ENCODE data around the gene UBE3B. TPM values are rescaled to one million over a fixed set of nuclear protein-coding genes. Genes with fewer than 3 reads are reported as not detected.

Gene UBE3B
- polyA plus RNA-seq, 3 donors = 29.7 to 40.1 (median 38.5) TPM

DNA sequence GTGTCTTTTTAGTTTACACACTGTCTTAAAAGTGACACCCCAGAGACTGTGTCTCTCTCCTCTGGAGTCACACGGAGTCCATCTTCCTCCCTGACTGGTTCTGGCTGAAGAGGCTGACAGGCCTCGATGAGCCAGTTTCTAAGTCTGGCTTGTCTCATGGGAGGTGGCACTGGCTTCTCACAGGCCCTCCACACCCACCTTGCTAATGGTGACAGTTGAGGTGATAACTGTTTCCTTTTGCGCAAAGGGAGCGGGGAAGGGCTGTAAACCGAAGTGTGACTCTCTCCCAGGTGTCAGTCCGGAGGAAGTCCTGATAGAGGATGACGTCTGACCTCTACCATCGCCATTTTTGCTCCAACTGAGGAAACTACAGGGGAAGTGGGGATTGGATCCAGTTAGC, 30.6 kb upstream of the UBE3B start:
- no peak for DNase-seq

DNA sequence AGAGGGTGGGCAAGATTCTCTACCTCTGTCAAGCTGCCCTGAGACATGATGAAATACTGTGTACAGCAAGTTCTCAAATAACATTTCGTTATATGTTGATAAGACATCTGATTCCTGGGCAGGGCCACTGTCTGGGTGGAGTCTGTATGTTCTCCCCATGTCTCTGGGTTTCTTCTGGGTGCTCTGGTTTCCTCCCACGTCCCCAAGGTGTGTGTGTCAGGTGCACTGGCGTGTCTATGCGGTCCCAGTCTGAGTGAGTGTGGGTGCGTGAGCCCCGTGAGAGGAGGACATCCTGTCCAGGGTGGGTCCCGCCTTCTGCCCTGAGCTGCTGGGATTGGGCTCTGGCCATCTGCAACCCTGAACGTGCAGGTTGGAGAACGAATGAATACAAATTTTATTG, 30.0 kb upstream of the UBE3B start:
- DNase-seq = no peak

DNA sequence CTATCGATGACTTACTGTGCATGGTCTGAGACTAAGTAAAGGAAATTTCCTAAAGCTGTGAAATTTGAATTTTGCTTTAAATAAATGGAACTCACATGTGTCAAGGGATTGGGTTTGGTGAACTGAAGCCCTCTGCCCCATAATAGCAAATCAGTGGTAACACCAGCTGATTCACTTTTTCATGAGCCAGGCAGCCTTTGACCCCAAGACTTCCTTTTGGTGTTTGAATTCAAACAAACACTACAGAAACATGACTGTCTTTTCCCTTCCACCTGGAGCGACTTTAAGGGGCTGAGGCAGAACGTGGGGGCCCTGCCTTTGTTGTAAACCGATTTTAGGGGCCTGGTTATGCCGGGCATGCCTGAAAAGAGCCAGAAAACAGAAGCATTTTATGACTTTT, 29.2 kb upstream of the UBE3B start:
- DNase-seq = no peak

DNA sequence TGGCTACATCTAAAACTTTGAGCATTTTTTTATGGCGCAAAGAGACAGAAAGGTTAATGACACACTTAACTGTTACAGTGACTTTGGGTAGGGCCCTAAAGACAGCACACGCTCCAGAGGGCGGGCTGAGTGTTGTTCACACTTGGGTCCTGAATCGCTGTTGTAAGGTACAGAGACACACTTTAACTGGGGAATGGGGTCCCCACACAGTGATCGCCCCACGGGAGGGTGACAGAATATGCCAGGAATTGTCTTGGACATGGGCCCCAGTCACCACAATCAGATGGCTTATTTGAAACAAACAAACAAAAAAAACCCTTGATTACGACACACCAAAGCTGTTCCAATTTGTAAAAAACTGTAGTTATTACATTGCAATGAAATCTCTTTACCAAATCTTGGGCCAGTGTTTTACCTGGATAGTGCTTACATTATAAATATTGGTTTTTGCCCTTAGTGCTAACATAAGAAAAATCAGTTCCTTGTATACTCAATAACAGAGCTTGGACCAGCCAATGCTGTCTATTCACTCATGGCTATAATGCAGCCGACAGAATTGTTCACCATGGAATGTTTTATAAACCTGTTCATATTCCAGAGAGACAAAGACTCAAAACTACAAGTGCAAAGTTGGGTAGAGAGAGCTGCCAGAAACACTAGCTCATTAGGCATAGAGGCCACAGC, 28.6 kb upstream of the UBE3B start:
- no peak for DNase-seq

DNA sequence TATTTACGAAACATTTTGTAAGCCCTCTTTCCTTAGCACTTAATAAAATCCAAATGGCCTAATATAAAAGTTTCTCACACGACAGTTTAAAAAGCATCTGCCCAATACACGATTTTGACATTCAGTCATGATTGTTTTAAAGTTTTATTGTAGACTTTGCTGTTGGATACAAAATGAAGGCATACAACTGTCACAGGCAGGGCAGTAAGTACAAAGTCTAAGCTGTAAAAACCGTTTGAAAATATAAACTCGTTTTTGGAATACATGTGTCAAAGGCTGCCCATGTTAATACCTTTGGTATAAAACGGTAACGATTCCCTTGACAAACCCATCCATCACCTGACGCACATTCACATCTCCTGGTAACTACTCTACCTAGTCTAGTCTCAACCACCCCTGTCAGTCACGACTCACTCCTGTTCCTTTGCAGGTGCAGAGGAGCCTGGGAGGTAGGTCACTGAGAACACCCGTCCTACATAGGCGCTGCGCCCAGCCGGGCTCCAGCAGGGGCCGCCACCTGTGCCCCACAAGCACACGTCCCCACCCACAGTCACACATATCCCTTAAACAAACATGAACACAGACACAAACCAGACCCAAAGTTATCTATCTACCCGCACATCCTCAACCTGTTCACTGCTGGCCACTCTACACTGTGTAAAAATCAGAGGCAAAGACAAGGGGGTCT, 27.4 kb upstream of the UBE3B start:
- no peak for DNase-seq

DNA sequence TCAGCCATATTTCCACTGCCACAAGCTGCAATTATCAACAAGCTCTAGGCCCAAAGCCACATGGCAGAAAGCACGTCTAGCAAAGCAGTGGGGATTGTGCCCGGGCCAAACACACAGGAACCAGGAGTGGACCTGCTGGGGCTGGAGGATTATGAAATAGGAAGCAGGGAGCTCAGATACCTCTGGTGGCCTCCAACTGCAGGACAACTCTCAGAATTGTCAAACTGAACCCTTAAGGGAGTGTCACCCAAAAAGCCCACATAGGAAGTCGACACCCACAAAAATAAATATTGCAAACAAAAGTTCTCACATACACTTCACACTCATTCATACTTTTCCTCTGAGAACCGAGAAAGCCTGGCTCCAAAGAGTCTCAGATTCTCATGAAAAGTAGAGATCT, 26.5 kb upstream of the UBE3B start:
- no peak for DNase-seq

DNA sequence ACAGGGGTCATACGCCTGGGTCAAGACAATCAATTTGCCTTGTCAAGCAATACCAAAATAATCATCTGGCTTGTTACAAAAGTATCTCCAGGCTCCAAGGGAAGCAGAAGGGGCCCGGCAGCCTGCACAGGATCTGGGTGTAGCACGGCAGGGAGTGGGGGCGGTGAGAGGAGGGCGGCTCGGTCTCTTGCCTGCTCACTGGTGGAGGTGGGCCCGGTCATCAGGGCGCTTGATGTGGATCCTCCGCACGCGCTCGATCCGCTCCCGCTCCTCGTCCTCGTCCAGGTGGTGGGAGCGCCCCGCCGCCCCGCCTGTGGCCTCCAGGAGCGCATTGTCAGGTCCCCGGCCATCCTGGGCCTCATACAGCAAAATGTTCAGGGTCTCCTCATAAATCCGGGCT, 26.0 kb upstream of the UBE3B start:
- no peak for DNase-seq

DNA sequence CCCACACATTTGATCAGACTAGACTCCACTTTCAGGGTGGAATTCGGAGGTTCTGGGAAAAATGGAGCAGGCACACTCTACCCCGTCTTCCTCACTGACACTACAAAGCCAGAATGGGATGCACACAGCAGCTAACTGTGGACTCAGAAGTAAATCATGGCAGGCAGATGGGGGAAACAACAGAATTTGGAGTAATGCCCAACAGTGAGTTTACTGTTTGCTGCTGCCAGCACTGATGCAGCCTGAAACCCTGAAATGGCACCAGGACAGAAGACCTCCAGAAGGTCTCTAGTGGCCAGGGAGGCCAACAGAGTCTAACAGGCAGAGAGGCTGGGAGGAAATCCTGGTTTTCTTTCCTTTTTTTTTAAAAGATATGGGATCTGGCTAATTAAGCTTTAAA, 24.9 kb upstream of the UBE3B start:
- no peak for DNase-seq

DNA sequence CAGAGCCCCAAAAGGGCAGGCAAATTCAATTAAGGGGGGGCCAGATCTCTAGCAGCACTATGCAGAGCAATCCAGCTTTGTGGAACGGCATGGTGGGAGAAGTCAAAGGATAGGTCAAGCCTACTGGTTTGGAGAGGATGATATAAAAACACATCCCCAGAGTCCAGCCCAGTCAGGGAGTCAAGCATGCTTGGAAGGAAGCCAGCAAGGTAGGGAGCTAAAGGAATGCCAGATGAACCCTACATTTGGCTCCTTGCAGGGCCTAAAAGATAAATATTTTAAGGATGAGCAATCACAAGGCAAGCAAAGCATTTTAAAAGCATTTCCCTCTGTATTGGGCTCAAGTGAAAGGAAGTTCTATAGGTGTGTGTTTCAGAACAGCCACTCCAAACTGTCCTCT, 21.7 kb upstream of the UBE3B start:
- DNase-seq = no peak

DNA sequence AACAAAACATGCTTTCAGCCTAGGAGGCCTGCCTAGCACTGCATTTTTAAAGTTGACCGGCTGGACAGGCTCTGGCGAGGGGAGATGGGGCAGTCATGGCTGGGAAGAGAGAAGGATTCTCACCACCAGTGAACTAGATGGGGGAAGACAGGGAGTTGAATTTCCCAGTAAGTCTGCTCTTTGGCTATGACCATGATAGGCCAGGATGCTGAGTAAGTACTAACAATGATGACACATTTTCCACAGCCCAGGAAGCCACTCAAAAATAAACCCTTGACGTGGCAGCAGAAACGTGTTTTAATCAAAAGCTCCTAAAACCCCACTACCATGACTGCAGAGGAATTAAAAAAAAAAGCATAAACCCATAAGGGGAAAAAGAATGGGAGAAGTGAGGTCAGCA, 19.3 kb upstream of the UBE3B start:
- no peak for DNase-seq

DNA sequence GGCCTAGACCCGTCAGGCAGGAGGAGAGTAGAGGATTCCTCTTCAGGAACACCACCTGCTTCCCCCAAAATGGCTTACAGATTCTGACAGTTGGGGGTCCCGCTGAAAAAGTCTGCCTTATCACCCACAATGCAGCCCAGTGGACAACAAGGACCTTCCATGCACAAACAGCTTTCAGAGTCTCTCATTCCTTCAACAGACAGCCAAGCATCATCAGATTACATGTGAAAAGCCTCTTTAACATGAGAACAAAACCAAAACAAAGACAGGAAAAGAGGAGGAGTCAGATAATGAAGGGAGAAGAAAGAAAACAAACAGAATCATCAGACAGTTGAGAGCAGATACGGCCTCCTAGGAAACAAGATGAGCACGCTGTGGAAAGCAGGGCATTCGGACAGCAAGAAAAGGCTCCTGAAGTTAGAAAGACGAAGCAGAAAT, 18.6 kb upstream of the UBE3B start:
- peak; percentile 52 for DNase-seq

DNA sequence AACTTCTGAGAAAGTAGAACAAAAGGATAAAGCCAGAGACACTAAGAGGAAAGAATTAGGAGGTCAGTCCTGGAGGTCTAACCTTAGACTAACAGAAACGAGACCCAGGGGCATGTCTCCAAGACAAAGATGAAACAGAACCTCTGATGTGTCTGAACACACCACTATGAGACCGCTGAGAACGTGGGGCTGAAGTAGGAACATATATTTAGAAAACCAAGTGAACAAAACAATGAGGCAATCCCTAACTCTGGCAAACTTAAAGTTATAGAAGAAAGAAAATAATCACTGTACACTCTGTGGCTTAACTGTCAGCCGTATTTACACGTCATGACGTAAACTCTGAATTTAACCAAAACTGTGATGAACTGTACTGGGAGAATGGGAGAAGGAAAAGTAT, 18.2 kb upstream of the UBE3B start:
- DNase-seq = no peak

DNA sequence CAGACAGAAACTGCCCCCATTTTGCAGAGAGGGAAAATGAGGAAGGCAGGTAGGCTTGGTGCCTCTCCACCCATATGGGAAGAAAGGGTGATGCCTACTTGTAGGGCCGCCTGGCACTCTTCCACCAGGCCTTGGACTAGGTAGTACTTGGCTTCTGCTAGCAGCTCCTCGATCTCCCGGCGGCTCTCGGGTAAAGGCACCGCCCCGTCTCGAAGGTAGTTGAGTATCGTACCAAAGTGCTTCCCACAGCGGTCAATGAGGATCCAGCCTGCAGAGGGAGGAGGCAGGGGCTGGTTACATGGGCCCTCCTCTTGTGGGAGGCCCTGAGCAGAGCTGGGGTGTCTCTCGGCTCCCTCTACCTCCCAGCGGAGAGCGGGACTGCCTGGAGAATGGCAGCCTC, 16.9 kb upstream of the UBE3B start:
- no peak for DNase-seq

DNA sequence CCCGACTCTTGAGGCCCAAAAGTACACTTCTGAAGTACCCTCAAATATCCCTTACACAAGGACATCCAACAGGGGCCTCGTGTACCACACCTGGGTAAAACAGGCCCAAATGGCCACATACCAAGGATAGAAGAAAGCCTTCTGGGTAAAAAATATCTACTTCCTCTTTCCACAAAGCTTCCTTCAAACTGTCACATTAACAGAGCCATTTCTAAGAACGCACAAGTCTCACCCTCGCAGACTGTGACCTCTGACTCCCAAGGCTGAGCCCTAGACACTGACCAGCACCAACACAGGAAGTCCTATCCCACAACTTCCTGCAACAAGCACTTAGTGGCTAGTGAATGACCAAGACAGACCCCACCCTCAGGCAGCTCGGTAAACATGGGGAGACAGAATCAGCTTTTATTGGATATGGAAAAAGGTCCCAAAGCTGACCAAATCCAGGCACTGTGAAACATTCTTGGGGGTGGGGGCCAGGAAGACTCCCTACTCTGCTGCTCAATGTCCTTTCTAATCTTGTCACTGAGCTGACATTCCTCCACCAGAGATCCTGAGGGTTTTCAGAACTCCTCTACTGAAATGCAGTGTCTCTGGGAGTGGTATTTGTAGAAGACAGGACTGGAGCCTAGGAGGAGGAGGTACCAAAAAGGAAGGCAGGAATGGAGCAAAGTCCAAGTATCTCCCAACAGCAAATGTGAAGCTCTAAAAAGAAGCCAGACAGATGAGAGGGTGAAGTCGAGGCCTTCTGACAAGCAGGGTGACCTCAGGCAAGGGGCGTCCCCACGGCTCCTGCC, 16.2 kb upstream of the UBE3B start:
- no peak for DNase-seq

DNA sequence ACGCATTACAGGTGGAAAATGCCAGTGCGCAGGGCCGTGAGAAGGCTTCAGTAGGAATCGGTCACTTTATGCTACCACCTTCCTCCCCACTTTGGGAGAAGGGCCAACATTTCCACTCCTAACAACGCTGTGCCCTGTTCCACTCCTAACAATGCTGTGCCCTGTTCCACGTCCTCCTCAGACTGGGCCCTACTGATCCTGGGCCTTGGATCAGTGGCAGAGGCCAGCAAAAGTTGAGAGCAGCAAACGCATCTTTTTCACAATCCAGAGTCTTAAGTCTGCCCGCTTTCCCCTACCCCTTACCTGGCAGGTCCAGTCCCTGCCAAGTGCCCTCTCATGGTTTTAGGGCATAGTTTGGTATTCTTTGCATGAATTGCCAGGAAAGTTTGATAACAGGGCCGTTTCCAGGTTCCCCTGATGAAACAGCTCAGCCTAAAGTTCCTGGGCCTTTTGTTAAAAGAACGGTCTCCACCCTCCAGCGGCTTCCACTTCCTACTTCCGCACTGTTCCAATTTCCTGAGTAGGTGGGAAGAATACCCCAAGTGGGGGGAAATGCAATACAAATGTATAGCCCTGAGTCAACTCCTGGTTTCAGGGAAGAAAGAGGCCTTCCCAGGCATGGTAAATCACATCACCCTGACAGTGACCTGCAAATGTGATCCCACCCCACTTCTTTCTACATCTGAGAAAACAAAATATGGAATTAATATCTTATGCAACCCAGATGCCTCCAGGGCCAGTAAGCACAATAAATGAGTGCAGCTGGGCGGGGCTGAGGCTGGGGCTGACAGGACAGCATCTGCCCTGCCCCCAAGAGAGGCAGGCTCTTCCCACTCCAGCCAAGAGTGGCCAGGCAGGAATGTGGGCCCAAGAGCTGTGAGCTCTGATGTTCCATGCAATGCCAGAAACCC, 15.3 kb upstream of the UBE3B start:
- DNase-seq = peak; percentile 77

DNA sequence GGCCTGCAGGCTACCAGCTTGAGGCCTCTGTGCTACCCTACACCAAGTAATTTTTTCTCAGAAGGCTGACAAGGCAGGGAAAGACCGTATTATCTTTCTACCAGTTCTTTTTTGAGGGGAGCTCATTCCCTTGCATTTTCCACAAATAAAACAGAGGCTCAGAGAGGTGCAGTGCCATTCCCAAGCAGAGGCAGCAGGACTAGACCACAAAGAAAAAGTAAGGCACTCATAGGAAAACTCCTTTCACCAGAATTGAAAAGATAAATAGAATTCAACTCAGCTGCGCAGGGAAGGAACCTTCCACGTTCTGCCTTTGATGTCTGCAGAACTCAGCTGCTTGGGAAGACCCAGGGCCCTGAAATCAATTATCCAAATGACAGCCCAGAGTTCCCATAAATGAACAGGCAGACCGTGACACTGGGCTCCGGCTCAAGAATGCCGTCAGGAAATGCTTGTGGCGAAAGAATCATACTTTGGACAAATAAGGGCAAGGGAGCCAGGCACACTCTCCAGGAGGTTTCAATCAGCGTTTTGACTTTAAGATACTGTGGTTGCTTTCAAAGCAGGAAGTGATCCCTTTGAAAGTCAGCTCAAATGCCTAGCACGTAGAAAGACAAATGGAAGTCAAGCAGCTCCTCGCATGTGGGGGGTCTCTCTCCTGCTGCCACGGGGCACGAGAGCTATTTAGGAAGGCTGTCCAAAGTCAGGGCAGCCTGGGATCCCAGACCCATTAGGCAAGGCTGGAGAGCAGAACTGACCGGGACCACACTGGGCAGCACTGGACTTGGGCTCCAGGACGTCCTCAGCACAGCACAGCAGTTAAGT, 14.4 kb upstream of the UBE3B start:
- peak; percentile 95 for DNase-seq

DNA sequence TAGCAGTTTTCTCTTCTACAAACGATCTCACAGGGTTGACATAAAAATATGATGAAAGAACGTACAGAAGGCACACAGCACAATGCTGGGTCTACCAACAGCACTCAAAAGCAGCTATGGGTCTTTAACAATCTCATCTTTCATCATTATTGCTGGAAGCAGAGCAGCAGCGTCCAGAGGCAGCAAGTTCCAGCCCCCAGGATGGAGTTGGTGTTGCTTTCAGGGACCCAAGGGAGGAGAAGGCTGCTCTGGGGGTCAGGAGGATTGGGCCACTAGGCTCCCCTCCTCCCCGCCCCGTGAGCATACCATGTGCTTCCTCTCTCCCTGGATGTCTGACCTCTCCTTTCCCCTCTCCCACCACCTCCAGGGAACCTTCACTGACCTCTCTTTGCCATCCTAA, 13.7 kb upstream of the UBE3B start:
- DNase-seq = no peak

DNA sequence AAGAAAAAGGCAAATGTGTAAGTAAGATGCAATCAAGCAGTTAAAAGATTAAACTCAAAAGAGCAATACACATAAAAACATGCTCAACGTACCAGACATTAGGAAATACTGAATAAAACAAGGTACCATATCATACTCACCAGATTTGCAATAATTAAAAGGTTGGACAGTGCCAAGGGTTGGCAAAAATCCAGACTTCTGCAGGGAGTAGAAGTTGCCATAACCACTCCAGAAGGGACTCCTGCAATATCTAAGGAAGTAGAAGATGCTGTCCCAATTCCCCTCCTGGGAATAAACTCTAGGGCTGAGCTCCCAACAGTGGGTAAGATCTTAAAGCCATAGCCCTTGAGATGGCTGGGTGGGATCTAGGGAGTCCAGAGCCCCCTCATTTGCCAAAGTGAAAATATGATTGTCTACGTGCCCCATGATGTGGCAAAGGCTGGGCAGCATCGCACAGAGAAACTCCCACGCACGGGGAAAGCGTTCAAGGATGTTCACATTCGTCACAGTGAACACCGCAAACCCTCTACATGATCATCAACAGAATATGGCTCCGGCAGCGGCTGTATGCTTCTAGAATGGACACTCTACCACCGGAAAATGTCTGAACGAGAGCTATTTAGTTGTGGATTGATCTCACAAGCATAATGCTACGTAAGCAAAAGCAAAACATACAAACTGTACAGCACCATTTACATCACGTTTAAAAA, 12.6 kb upstream of the UBE3B start:
- DNase-seq = no peak

DNA sequence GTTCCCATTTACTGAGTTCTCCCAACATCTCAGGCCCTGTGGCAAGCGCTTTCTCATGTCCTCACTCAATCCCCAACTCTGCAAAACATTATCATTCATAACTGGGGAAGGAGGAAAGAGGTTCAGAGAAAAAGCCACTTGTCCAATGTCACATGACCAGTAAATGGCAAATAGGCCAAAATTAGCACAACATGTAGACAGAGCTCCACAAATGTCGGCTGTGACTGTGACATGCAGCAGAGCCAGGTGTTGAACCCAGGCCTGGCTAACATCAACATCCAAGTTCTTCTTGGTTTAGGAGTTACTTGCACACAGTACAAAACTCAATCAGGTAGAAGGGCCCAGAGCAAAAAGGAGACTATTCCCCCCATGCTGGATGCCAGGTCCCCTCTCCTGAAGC, 11.1 kb upstream of the UBE3B start:
- DNase-seq = no peak

DNA sequence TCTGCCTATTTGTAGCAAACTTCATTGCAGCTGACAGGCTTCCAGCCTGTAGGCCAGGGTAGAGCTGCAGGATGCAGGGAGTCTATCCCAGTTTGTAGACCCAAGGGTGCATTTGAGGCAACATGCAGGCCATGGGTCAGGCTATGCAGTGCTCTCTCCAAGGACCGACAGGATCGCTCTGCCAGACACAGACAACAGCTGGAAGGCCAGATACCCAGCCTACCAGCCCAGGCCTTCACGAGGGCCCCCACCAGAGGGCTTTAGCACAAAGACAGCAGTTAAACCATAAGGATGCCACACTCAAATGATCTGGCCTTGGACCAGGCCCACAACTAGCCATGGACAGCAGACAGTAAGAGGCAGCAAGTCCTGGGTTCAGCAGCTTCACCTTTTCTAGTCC, 10.6 kb upstream of the UBE3B start:
- no peak for DNase-seq

Measured in renal pelvis (tissue), 4 donors.